Measurements from ENCODE around the gene TBC1D16. TPM values are rescaled to one million over a fixed set of nuclear protein-coding genes. Genes with fewer than 3 reads are reported as not detected.

TBC1D16 gene
- total RNA-seq, 2 experiments from 2014 or later, result 0.38 to 0.74 TPM

- H3K4me3 ChIP-seq (ENCODE audit: low read depth, low read length, poor library complexity, severe bottlenecking), result no peak overlapping the region
- H3K4me1 ChIP-seq (ENCODE audit: insufficient read depth, low read length, poor library complexity, severe bottlenecking), result no peaks in the 10 kb centered on the region
- H3K4me2 ChIP-seq (ENCODE audit: low read length), result no peak overlapping the region
- H3K9me3 ChIP-seq (ENCODE audit: low read length), result no peaks in the 10 kb centered on the region
- no peaks in the 10 kb centered on the region for H4K20me1 ChIP-seq (ENCODE audit: insufficient read depth, low read length)
- DNase-seq (ENCODE audit: low spot score), result no peak
- no peaks in the 10 kb centered on the region for H3K79me2 ChIP-seq (ENCODE audit: insufficient read depth, low read depth, low read length)
- no TSS peak for BruUV-seq (replicated peaks)
- TF ChIP-seq CTCF (conservative IDR thresholded peaks at IDR 0.05; ENCODE audit: low read length) (no peak), EZH2phosphoT487 (IDR thresholded peaks at IDR 0.05; ENCODE audit: borderline replicate concordance, low read depth, low read length) (no peak)
- intact Hi-C loops (cut with micrococcal nuclease; ENCODE audit: unreplicated experiment), result no loop called here
- H3K36me3 ChIP-seq (ENCODE audit: insufficient read depth, low read length), result no peaks in the 10 kb centered on the region
- CTCF ChIA-PET (ENCODE audit: unreplicated experiment), result no interaction called here
- POLR2A ChIA-PET, result interaction anchor here (0.7 kb wide), 1 partner anchor 1212 kb away, joined by 4 read pairs; no protein-coding TSS in a partner anchor
- H2AFZ ChIP-seq (ENCODE audit: low read length), result no peak overlapping the region
- H3K9me2 ChIP-seq (ENCODE audit: insufficient read depth, low read length), result no peaks in the 10 kb centered on the region
- H3K27ac ChIP-seq (ENCODE audit: low read depth, low read length, poor library complexity, severe bottlenecking), result no peak overlapping the region
Measured at GRCh38 chr17:79888009-79888540, 147.6 kb downstream of the TBC1D16 start.

DNA sequence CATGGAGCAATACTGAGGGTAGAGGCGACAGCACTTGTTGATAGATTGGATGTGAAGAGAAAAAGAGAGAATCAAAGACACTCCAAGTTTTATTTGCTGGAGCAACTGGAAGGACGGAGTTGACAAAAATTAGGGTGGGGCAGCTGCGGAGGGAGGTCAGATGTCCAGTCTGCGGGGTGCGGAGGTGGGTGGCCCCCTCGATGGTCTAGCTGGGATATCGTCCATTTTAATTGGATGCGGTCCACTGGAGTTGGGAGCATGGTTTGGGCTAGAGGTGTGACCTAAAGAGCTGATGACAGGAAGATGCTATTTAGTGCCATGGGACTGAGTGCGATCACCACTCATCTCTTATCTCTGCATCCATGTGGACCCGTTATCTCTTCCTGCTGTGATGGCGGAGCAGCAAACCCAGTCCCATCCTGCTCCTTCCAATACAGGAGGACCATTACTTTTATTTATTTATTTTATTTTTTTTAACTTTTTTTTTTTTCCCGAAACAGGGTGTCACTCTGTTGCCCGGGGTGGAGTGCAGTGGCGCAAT lies 148.2 kb downstream of the TBC1D16 start:
- H3K9me3 ChIP-seq (ENCODE audit: low read length), result no peaks in the 10 kb centered on the region
- BruUV-seq (replicated peaks), result no TSS peak
- no peak for TF ChIP-seq CTCF (conservative IDR thresholded peaks at IDR 0.05; ENCODE audit: low read length)
- no peak for TF ChIP-seq EZH2phosphoT487 (IDR thresholded peaks at IDR 0.05; ENCODE audit: borderline replicate concordance, low read depth, low read length)
- no peak for DNase-seq (ENCODE audit: low spot score)
- H4K20me1 ChIP-seq (ENCODE audit: insufficient read depth, low read length), result no peaks in the 10 kb centered on the region
- CTCF ChIA-PET (ENCODE audit: unreplicated experiment), result no interaction called here
- H2AFZ ChIP-seq (ENCODE audit: low read length), result no peak overlapping the region
- intact Hi-C loops (cut with micrococcal nuclease; ENCODE audit: unreplicated experiment), result no loop called here
- POLR2A ChIA-PET, result interaction anchor here (0.7 kb wide), 1 partner anchor 1211 kb away, joined by 4 read pairs; no protein-coding TSS in a partner anchor
- H3K9me2 ChIP-seq (ENCODE audit: insufficient read depth, low read length), result no peaks in the 10 kb centered on the region
- no peak overlapping the region for H3K4me3 ChIP-seq (ENCODE audit: low read depth, low read length, poor library complexity, severe bottlenecking)
- no peaks in the 10 kb centered on the region for H3K79me2 ChIP-seq (ENCODE audit: insufficient read depth, low read depth, low read length)
- no peaks in the 10 kb centered on the region for H3K36me3 ChIP-seq (ENCODE audit: insufficient read depth, low read length)
- no peak overlapping the region for H3K27ac ChIP-seq (ENCODE audit: low read depth, low read length, poor library complexity, severe bottlenecking)
- H3K4me1 ChIP-seq (ENCODE audit: insufficient read depth, low read length, poor library complexity, severe bottlenecking), result no peaks in the 10 kb centered on the region
- no peak overlapping the region for H3K4me2 ChIP-seq (ENCODE audit: low read length)

- intact Hi-C loops (cut with micrococcal nuclease; ENCODE audit: unreplicated experiment), result no loop called here
- Histone ChIP-seq H2AFZ (ENCODE audit: low read length) (no peak overlapping the region), H4K20me1 (ENCODE audit: insufficient read depth, low read length) (no peaks in the 10 kb centered on the region), H3K4me3 (ENCODE audit: low read depth, low read length, poor library complexity, severe bottlenecking) (no peak overlapping the region), H3K9me3 (ENCODE audit: low read length) (no peaks in the 10 kb centered on the region), H3K79me2 (ENCODE audit: insufficient read depth, low read depth, low read length) (no peaks in the 10 kb centered on the region), H3K4me2 (ENCODE audit: low read length) (no peak overlapping the region), H3K27ac (ENCODE audit: low read depth, low read length, poor library complexity, severe bottlenecking) (no peak overlapping the region), H3K4me1 (ENCODE audit: insufficient read depth, low read length, poor library complexity, severe bottlenecking) (no peaks in the 10 kb centered on the region), H3K36me3 (ENCODE audit: insufficient read depth, low read length) (no peaks in the 10 kb centered on the region), H3K9me2 (ENCODE audit: insufficient read depth, low read length) (no peaks in the 10 kb centered on the region)
- ChIA-PET POLR2A (no interaction called here), CTCF (ENCODE audit: unreplicated experiment) (no interaction called here)
- no peak for TF ChIP-seq CTCF (conservative IDR thresholded peaks at IDR 0.05; ENCODE audit: low read length)
- TF ChIP-seq EZH2phosphoT487 (IDR thresholded peaks at IDR 0.05; ENCODE audit: borderline replicate concordance, low read depth, low read length), result no peak
- no peak for DNase-seq (ENCODE audit: low spot score)
- BruUV-seq (replicated peaks), result no TSS peak
Measured at GRCh38 chr17:79883202-79883601, 152.5 kb downstream of the TBC1D16 start.

Measured in OCI-LY7 (cell line).